SK-N-SH (cell line): Measurements from ENCODE around the gene LIN7A. TPM values are rescaled to one million over a fixed set of nuclear protein-coding genes. Genes with fewer than 3 reads are reported as not detected.

Experiments
- CTCF ChIA-PET: fragments of 300-600, 350-600 bp; formaldehyde crosslinking; extraction: SDS; loops from one replicate; lab custom pipeline; 2021; lab: Yijun Ruan, JAX
- POLR2A ChIA-PET: fragments of 350-600 bp; sonication (Branson Sonifier 250); formaldehyde crosslinking; extraction: SDS; loops from one replicate; lab custom pipeline; 2020; ENCODE audit warnings: antibody characterized with exemption, inconsistent platforms; lab: Yijun Ruan, JAX
- DNase-seq: peaks from one replicate; pipeline ENCODE4 v3.0.0; 2012
- H2AFZ ChIP-seq: fragments of 200-600 bp; sonication (generic); 2 replicates; pipeline ENCODE4 v1.8.1; 2016; ENCODE audit warnings: antibody characterized with exemption, mild to moderate bottlenecking, low read depth
- H3F3A ChIP-seq: fragments of 200-600 bp; sonication (generic); replicated peaks from 2 replicates; pipeline ENCODE3; 2016; ENCODE audit warnings: antibody characterized with exemption, mild to moderate bottlenecking; ENCODE audit not compliant: insufficient read depth
- H3K27ac ChIP-seq, 2 experiments: fragments of 200-500 bp in 1 of 2; fragments of 200-600 bp in 1 of 2; sonication (Bioruptor generic) in 1 of 2; sonication (generic), shearing (Covaris generic) in 1 of 2; 2 replicates each; pipeline versions ENCODE4 v1.5.1 to v1.6.1; 2014 to 2016; ENCODE audit warnings: low read depth in 2 of 2, inconsistent platforms in 1 of 2, low read length in 1 of 2, mild to moderate bottlenecking in 1 of 2, mixed read lengths in 1 of 2
- H3K27me3 ChIP-seq: fragments of 200-600 bp; sonication (generic), shearing (Covaris generic); 2 replicates; pipeline ENCODE4 v1.6.1; 2016; ENCODE audit warnings: mixed run types; ENCODE audit not compliant: insufficient read depth
- H3K36me3 ChIP-seq, 2 experiments: fragments of 200-500 bp in 1 of 2; fragments of 200-600 bp in 1 of 2; sonication (Bioruptor generic) in 1 of 2; sonication (generic) in 1 of 2; replicated peaks in 1 of 2; 2 replicates each; pipeline versions ENCODE3 to v1.5.1; 2014 to 2016; ENCODE audit warnings: low read length in 1 of 2, mild to moderate bottlenecking in 1 of 2; ENCODE audit not compliant: insufficient read depth in 2 of 2, control insufficient read depth in 1 of 2
- H3K4me1 ChIP-seq, 2 experiments: fragments of 200-500 bp in 1 of 2; fragments of 200-600 bp in 1 of 2; sonication (Bioruptor generic) in 1 of 2; sonication (generic), shearing (Covaris generic) in 1 of 2; 2 replicates each; pipeline versions ENCODE4 v1.5.1 to v1.6.1; 2014 to 2016; ENCODE audit warnings: low read depth in 1 of 2, low read length in 1 of 2, mixed run types in 1 of 2; ENCODE audit not compliant: insufficient read depth in 2 of 2, control insufficient read depth in 1 of 2
- H3K4me2 ChIP-seq: fragments of 200-600 bp; sonication (generic), shearing (Covaris generic); 2 replicates; pipeline ENCODE4 v1.6.1; 2017; ENCODE audit warnings: mixed run types
- H3K4me3 ChIP-seq, 2 experiments: fragments of 200-500 bp in 1 of 2; fragments of 200-600 bp in 1 of 2; sonication (Bioruptor generic) in 1 of 2; sonication (generic), shearing (Covaris generic) in 1 of 2; 2 replicates each; pipeline versions ENCODE4 v1.5.1 to v1.8.1; 2014 to 2016; ENCODE audit warnings: low read depth in 2 of 2, inconsistent platforms in 1 of 2, low read length in 1 of 2, mild to moderate bottlenecking in 1 of 2, mixed read lengths in 1 of 2, moderate library complexity in 1 of 2
- H3K79me2 ChIP-seq: fragments of 200-600 bp; sonication (generic); 2 replicates; pipeline ENCODE4 v1.8.1; 2017; ENCODE audit warnings: mild to moderate bottlenecking; ENCODE audit not compliant: insufficient read depth
- H3K9ac ChIP-seq: fragments of 200-600 bp; sonication (generic); 2 replicates; pipeline ENCODE4 v1.6.1; 2017; ENCODE audit warnings: mixed run types
- H3K9me2 ChIP-seq: fragments of 200-600 bp; sonication (generic); 2 replicates; pipeline ENCODE4 v1.6.1; 2017; ENCODE audit warnings: mixed run types
- H3K9me3 ChIP-seq: fragments of 200-600 bp; sonication (generic); 2 replicates; pipeline ENCODE4 v1.6.1; 2017; ENCODE audit warnings: mixed run types, mild to moderate bottlenecking, moderate library complexity
- H4K20me1 ChIP-seq: fragments of 200-600 bp; sonication (generic); 2 replicates; pipeline ENCODE4 v1.6.1; 2017; ENCODE audit warnings: mild to moderate bottlenecking, mixed run types; ENCODE audit not compliant: insufficient read depth
- CHD2 ChIP-seq: fragments of 150-350 bp; IDR thresholded peaks from 2 replicates; pipeline ENCODE4 v1.6.1; 2018; ENCODE audit warnings: low read length; ENCODE audit not compliant: partially characterized antibody
- CTCF ChIP-seq: fragments of 200-600 bp; sonication (generic); IDR thresholded peaks from 2 replicates; pipeline ENCODE4 v1.6.1; 2017; ENCODE audit warnings: antibody characterized with exemption, mild to moderate bottlenecking, moderate library complexity
- ELF1 ChIP-seq: IDR thresholded peaks from 2 replicates; pipeline ENCODE4 v1.4.0; 2012
- EP300 ChIP-seq, 2 experiments: IDR thresholded peaks; 2 replicates each; pipeline versions ENCODE4 v1.4.0 to v1.6.1; 2012; ENCODE audit warnings: borderline replicate concordance in 1 of 2, low read depth in 1 of 2, low read length in 1 of 2
- EZH2phosphoT487 ChIP-seq: fragments of 200-600 bp; sonication (generic); IDR thresholded peaks from 2 replicates; pipeline ENCODE4 v1.6.1; 2017; ENCODE audit warnings: low read depth, mixed run types, mild to moderate bottlenecking, antibody characterized with exemption, moderate library complexity, borderline replicate concordance
- FOSL2 ChIP-seq: IDR thresholded peaks from 2 replicates; pipeline ENCODE4 v1.4.0; 2012; ENCODE audit warnings: low read depth, mild to moderate bottlenecking, moderate library complexity, borderline replicate concordance
- FOXM1 ChIP-seq: IDR thresholded peaks from 2 replicates; pipeline ENCODE4 v1.4.0; 2012; ENCODE audit warnings: low read depth, mild to moderate bottlenecking
- GATA2 ChIP-seq: sonication (generic); formaldehyde crosslinking; IDR thresholded peaks from 2 replicates; pipeline ENCODE4 v1.5.0; 2020; ENCODE audit warnings: mild to moderate bottlenecking, missing genetic modification reagents
- MXI1 ChIP-seq: IDR thresholded peaks from 2 replicates; pipeline ENCODE4 v1.6.1; 2012; ENCODE audit warnings: mild to moderate bottlenecking, low read depth, low read length, improper control_type of control experiment
- NRF1 ChIP-seq: IDR thresholded peaks from 2 replicates; pipeline ENCODE4 v1.6.1; 2012; ENCODE audit warnings: low read depth, mild to moderate bottlenecking, low read length
- PBX3 ChIP-seq: IDR thresholded peaks from 2 replicates; pipeline ENCODE4; 2012
- POLR2AphosphoS5 ChIP-seq: IDR thresholded peaks from 2 replicates; pipeline ENCODE4 v1.6.1; 2012; ENCODE audit warnings: low read depth, low read length
- REST ChIP-seq: IDR thresholded peaks from 2 replicates; pipeline ENCODE4 v1.6.1; 2012; ENCODE audit warnings: mild to moderate bottlenecking, low read depth, low read length, moderate library complexity
- RFX5 ChIP-seq: IDR thresholded peaks from 2 replicates; pipeline ENCODE4 v1.6.1; 2012; ENCODE audit warnings: mild to moderate bottlenecking, improper control_type of control experiment, low read length
- SIN3A ChIP-seq: IDR thresholded peaks from 2 replicates; pipeline ENCODE4 v1.6.1; 2012; ENCODE audit warnings: low read depth, mild to moderate bottlenecking, low read length, moderate library complexity, borderline replicate concordance
- SMC3 ChIP-seq: IDR thresholded peaks from 2 replicates; pipeline ENCODE4 v1.6.1; 2012; ENCODE audit warnings: low read depth, low read length, improper control_type of control experiment
- TAF1 ChIP-seq: IDR thresholded peaks from 2 replicates; pipeline ENCODE4 v1.6.1; 2012; ENCODE audit warnings: low read depth, mild to moderate bottlenecking, low read length, moderate library complexity, borderline replicate concordance
- TCF12 ChIP-seq: IDR thresholded peaks from 2 replicates; pipeline ENCODE4 v1.4.0; 2012
- TEAD4 ChIP-seq: IDR thresholded peaks from 2 replicates; pipeline ENCODE4 v1.4.0; 2012; ENCODE audit warnings: mild to moderate bottlenecking, borderline replicate concordance; ENCODE audit not compliant: insufficient read depth
- ZBTB33 ChIP-seq: IDR thresholded peaks from 2 replicates; pipeline ENCODE4 v1.4.0; 2012; ENCODE audit warnings: low read depth, borderline replicate concordance
- WGBS: methylation state at CpG from one replicate; pipeline ENCODE4 v1.1.6; 2017; ENCODE audit warnings: low lambda C conversion rate; 5-methylcytosine and 5-hydroxymethylcytosine counted together
- polyA plus RNA-seq, 3 experiments: library from polyadenylated mRNA; depleted of rRNA; stranded (reverse); fragments of >200 nt; gene quantifications; 2 replicates each; pipeline ENCODE4 v1.2.3, GENCODE V29; 2012

LIN7A gene
- polyA plus RNA-seq, 1 of the 3 experiments (the other 2 are of a cell fraction): not detected

- Histone ChIP-seq H3K36me3 (no peaks in the 10 kb centered on the region), H3K4me3 (no peak overlapping the region), H3K4me2 (no peak overlapping the region), H3K9me2 (no peaks in the 10 kb centered on the region), H3K9me3 (no peaks in the 10 kb centered on the region), H3K27ac (no peak overlapping the region), H3K79me2 (no peaks in the 10 kb centered on the region), H3K4me1 (no peaks in the 10 kb centered on the region), H3K9ac (no peak overlapping the region), H3F3A (no peaks in the 10 kb centered on the region), H3K27me3 (no peaks in the 10 kb centered on the region), H4K20me1 (no peaks in the 10 kb centered on the region), H2AFZ (no peak overlapping the region)
- TF ChIP-seq FOSL2: no peak
- TF ChIP-seq TEAD4: no peak
- TF ChIP-seq GATA2 (CRISPR knock-in tag): no peak
- TF ChIP-seq SMC3: no peak
- TF ChIP-seq NRF1: no peak
- TF ChIP-seq SIN3A: no peak
- TF ChIP-seq EP300 (IDR thresholded peaks at IDR 0.05; ENCODE audit: borderline replicate concordance in 1 of 2, low read depth in 1 of 2, low read length in 1 of 2): no peak
- POLR2A ChIA-PET: no interaction called here
- CTCF ChIA-PET: no interaction called here
- WGBS: 2% methylated on average over 3 of the region's 3 CpGs
- no peak for DNase-seq
Observed at GRCh38 chr12:80967565-80967964, 29.8 kb upstream of the LIN7A start.

GRCh38 chr12:80966001-80966400 lies 28.3 kb upstream of the LIN7A start:
- Histone ChIP-seq H3K4me1 (no peaks in the 10 kb centered on the region), H3K4me3 (no peak overlapping the region), H3K27me3 (no peaks in the 10 kb centered on the region), H2AFZ (no peak overlapping the region), H3K4me2 (no peak overlapping the region), H3F3A (no peaks in the 10 kb centered on the region), H3K79me2 (no peaks in the 10 kb centered on the region), H3K9me2 (no peaks in the 10 kb centered on the region), H3K9me3 (no peaks in the 10 kb centered on the region), H3K9ac (no peak overlapping the region), H4K20me1 (no peaks in the 10 kb centered on the region), H3K27ac (no peak overlapping the region), H3K36me3 (no peaks in the 10 kb centered on the region)
- ChIA-PET CTCF (no interaction called here), POLR2A (no interaction called here)
- TF ChIP-seq ZBTB33 (no peak), TAF1 (no peak), NRF1 (no peak), PBX3 (no peak), CTCF (no peak), TEAD4 (no peak), FOSL2 (no peak), CHD2 (no peak), GATA2 (CRISPR knock-in tag) (no peak), POLR2AphosphoS5 (no peak), TCF12 (no peak), RFX5 (no peak), MXI1 (no peak), EZH2phosphoT487 (no peak), FOXM1 (no peak), ELF1 (no peak), REST (no peak)
- 0% methylated on average over 1 of the region's 1 CpG for WGBS
- no peak for DNase-seq
